Endodermal cell (in vitro differentiated cells): ENCODE results near the gene OR8B8. TPM values are rescaled to one million over a fixed set of nuclear protein-coding genes. Genes with fewer than 3 reads are reported as not detected.

Experiments
- DNase-seq: peaks from one replicate; pipeline ENCODE4 v3.0.0-alpha.2; 2017
- H3K27ac ChIP-seq: 2 replicates; pipeline ENCODE4 v1.5.1; 2013; ENCODE audit warnings: mild to moderate bottlenecking, low read depth, low read length, moderate library complexity
- H3K27me3 ChIP-seq: 2 replicates; pipeline ENCODE4 v1.6.1; 2013; ENCODE audit warnings: mild to moderate bottlenecking, low read length, moderate library complexity; ENCODE audit not compliant: insufficient read depth, control insufficient read depth, poor library complexity, severe bottlenecking
- H3K36me3 ChIP-seq: 2 replicates; pipeline ENCODE4 v1.7.0; 2013; ENCODE audit warnings: mild to moderate bottlenecking, low read length, moderate library complexity; ENCODE audit not compliant: control insufficient read depth, insufficient read depth
- H3K4me1 ChIP-seq: one replicate; pipeline ENCODE4 v1.7.0; 2013; ENCODE audit warnings: low read length; ENCODE audit not compliant: control insufficient read depth, insufficient read depth
- H3K4me3 ChIP-seq: 2 replicates; pipeline ENCODE4 v1.5.1; 2013; ENCODE audit warnings: mild to moderate bottlenecking, low read length, moderate library complexity
- H3K9ac ChIP-seq: 2 replicates; pipeline ENCODE4 v1.6.1; 2013; ENCODE audit warnings: mild to moderate bottlenecking, low read length, moderate library complexity; ENCODE audit not compliant: poor library complexity, severe bottlenecking; ENCODE audit errors: extremely low read depth
- H3K9me3 ChIP-seq: 2 replicates; pipeline ENCODE4 v1.6.1; 2013; ENCODE audit warnings: mild to moderate bottlenecking, low read length, moderate library complexity; ENCODE audit not compliant: control insufficient read depth
- H3K27ac Mint-ChIP-seq: 2 replicates; pipeline ENCODE4 v1.8.0; 2020; ENCODE audit warnings: mixed read lengths
- H3K27me3 Mint-ChIP-seq: 2 replicates; pipeline ENCODE4 v1.8.0; 2021; ENCODE audit warnings: mild to moderate bottlenecking, mixed read lengths; ENCODE audit not compliant: insufficient read depth
- H3K36me3 Mint-ChIP-seq: 2 replicates; pipeline ENCODE4 v1.8.0; 2020; ENCODE audit warnings: low read depth, mixed read lengths
- H3K4me1 Mint-ChIP-seq: 2 replicates; pipeline ENCODE4 v1.8.0; 2020; ENCODE audit warnings: mixed read lengths
- H3K4me3 Mint-ChIP-seq: 2 replicates; pipeline ENCODE4 v1.8.0; 2020; ENCODE audit warnings: mild to moderate bottlenecking, moderate library complexity, mixed read lengths
- H3K9me3 Mint-ChIP-seq: 2 replicates; pipeline ENCODE4 v1.8.0; 2020; ENCODE audit warnings: mild to moderate bottlenecking, mixed read lengths
- WGBS, 2 experiments: methylation state at CpG; one replicate each; pipeline versions ENCODE4 v1.1.5 to v1.1.7; 2013; ENCODE audit warnings: missing lambda C conversion rate in 2 of 2, mixed read lengths in 1 of 2; ENCODE audit not compliant: insufficient coverage in 1 of 2, insufficient read length in 1 of 2; 5-methylcytosine and 5-hydroxymethylcytosine counted together
- total RNA-seq, 2 donors: library from RNA; stranded (reverse); fragmentation: NEBNext Ultra II Directional in 1 of 2; extraction: Animal tissue kit (Norgen Biotek cat#: 25700) in 1 of 2; gene quantifications; 2 replicates in 1 of 2; 3 replicates in 1 of 2; pipeline ENCODE4 v1.2.1, GENCODE V29; 2021
- TF ChIP-seq, protein P1 (sequence below): fragments of 200-600 bp; sonication (generic); conservative IDR thresholded peaks from 2 replicates; pipeline ENCODE4 v1.5.0; 2021; ENCODE audit warnings: antibody characterized with exemption, mild to moderate bottlenecking

The OR8B8 gene
- total RNA-seq, 2 donors from 2014 or later = not detected

DNA sequence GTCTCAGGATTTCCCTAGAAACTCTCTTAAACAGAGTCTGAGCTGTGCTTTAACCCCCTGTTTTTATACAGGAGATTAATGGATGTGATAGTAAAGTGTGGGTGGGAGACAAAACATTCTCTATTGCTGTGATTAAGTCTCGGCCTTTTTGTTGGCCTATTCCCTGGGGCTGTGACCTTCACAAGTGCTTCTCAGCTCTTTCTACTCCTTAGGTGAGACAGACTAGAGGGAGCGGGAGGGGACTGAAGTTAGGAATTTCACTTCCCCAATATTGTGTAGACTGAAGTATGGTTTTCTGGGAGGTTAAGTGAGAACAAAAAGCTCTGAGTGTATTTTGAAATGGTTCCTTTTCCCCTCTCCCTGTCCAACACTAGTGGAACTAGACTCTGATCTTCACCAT, 29.8 kb upstream of the OR8B8 start:
- H3K4me1 Mint-ChIP-seq = peaks cover 18% of the 10 kb centered on the region

DNA sequence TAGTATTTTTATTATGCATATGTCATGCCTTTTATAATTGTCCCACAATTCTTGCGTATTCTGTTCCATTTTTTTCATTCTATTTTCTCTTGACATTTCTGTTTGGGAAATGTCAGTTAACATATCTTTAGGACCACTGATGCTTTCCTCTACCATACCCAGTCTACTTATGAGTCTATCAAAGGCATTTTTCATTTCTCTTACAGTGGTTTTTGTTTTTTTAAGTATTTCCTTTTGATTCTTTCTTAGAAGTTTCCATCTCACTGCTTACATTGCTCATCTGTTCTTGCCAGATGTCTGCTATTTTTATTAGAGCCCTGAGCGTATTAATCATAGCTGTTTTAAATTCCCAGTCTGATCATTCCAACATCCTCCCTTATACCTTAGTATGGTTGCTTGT, 29.3 kb upstream of the OR8B8 start:
- no peak overlapping the region for H3K27ac Mint-ChIP-seq
- DNase-seq = no peak
- Histone ChIP-seq H3K4me1 (no peaks in the 10 kb centered on the region), H3K27me3 (no peaks in the 10 kb centered on the region), H3K9ac (no peak overlapping the region), H3K4me3 (no peak overlapping the region), H3K9me3 (no peaks in the 10 kb centered on the region), H3K27ac (no peak overlapping the region), H3K36me3 (no peaks in the 10 kb centered on the region)
- no peaks in the 10 kb centered on the region for H3K36me3 Mint-ChIP-seq
- WGBS, 2 experiments = 83 to 100% methylated on average over 1 to 2 of the region's 2 CpGs
- H3K4me1 Mint-ChIP-seq = peaks cover 18% of the 10 kb centered on the region
- no peak overlapping the region for H3K4me3 Mint-ChIP-seq
- TF ChIP-seq, protein P1, sequence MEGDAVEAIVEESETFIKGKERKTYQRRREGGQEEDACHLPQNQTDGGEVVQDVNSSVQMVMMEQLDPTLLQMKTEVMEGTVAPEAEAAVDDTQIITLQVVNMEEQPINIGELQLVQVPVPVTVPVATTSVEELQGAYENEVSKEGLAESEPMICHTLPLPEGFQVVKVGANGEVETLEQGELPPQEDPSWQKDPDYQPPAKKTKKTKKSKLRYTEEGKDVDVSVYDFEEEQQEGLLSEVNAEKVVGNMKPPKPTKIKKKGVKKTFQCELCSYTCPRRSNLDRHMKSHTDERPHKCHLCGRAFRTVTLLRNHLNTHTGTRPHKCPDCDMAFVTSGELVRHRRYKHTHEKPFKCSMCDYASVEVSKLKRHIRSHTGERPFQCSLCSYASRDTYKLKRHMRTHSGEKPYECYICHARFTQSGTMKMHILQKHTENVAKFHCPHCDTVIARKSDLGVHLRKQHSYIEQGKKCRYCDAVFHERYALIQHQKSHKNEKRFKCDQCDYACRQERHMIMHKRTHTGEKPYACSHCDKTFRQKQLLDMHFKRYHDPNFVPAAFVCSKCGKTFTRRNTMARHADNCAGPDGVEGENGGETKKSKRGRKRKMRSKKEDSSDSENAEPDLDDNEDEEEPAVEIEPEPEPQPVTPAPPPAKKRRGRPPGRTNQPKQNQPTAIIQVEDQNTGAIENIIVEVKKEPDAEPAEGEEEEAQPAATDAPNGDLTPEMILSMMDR = no peak
- no peaks in the 10 kb centered on the region for H3K9me3 Mint-ChIP-seq
- H3K27me3 Mint-ChIP-seq = peaks cover 3% of the 10 kb centered on the region

More for the DNA sequence above, 29.8 kb upstream of the OR8B8 start:
- Histone ChIP-seq H3K27ac (no peak overlapping the region), H3K9ac (no peak overlapping the region), H3K4me3 (no peak overlapping the region), H3K9me3 (no peaks in the 10 kb centered on the region), H3K36me3 (no peaks in the 10 kb centered on the region), H3K4me1 (no peaks in the 10 kb centered on the region), H3K27me3 (no peaks in the 10 kb centered on the region)
- H3K4me3 Mint-ChIP-seq = no peak overlapping the region
- H3K27me3 Mint-ChIP-seq = peaks cover 2% of the 10 kb centered on the region
- no peaks in the 10 kb centered on the region for H3K9me3 Mint-ChIP-seq
- TF ChIP-seq, protein P1 = no peak
- 90% methylated on average over 2 of the region's 2 CpGs; no CpG with 5 or more reads in 1 of the 2 experiments for WGBS, 2 experiments
- no peak overlapping the region for H3K27ac Mint-ChIP-seq
- no peak for DNase-seq
- H3K36me3 Mint-ChIP-seq = no peaks in the 10 kb centered on the region

DNA sequence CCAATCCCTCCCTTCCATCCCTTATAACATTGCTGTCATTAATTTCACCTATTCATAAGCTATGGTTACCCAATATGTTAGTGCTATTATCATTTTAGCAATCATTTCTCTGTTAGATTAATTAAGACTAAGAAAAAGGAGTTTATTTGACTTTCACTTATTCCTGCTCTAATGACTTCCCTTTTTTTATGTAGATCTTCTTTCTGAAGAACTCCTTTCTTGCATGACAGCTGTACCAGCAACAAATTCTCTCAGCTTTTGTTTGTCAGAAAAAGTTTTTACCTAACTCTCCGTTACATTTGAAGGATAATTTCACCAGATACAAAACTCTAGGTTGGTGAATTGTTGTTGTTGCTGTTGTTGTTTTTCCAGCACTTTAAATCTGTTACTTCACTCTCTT, 28.6 kb upstream of the OR8B8 start:
- no peaks in the 10 kb centered on the region for H3K36me3 ChIP-seq
- TF ChIP-seq, protein P1 = no peak
- H3K4me1 ChIP-seq = no peaks in the 10 kb centered on the region
- H3K9me3 ChIP-seq = no peaks in the 10 kb centered on the region
- peaks cover 3% of the 10 kb centered on the region for H3K27me3 ChIP-seq
- H3K4me3 ChIP-seq = no peak overlapping the region
- H3K27ac ChIP-seq = no peak overlapping the region
- Mint-ChIP-seq H3K9me3 (no peaks in the 10 kb centered on the region), H3K4me3 (no peak overlapping the region), H3K4me1 (peaks cover 18% of the 10 kb centered on the region), H3K27ac (no peak overlapping the region), H3K27me3 (peaks cover 6% of the 10 kb centered on the region), H3K36me3 (no peaks in the 10 kb centered on the region)
- no peak overlapping the region for H3K9ac ChIP-seq
- 100% methylated on average over 1 of the region's 1 CpG; no CpG with 5 or more reads in 1 of the 2 experiments for WGBS, 2 experiments
- DNase-seq = no peak
